A549 (cell line): Measurements from ENCODE around the gene NLK.

Source experiments
- CTCF ChIP-seq: fragments of >200 bp; sonication (Bioruptor Twin); formaldehyde crosslinking; IDR thresholded peaks from 3 replicates; pipeline ENCODE4 v1.5.1; 2016
- MAZ ChIP-seq: fragments of 150-350 bp; IDR thresholded peaks from 2 replicates; pipeline ENCODE4 v1.6.1; 2014; ENCODE audit warnings: antibody characterized with exemption, low read depth, low read length, borderline replicate concordance

DNA sequence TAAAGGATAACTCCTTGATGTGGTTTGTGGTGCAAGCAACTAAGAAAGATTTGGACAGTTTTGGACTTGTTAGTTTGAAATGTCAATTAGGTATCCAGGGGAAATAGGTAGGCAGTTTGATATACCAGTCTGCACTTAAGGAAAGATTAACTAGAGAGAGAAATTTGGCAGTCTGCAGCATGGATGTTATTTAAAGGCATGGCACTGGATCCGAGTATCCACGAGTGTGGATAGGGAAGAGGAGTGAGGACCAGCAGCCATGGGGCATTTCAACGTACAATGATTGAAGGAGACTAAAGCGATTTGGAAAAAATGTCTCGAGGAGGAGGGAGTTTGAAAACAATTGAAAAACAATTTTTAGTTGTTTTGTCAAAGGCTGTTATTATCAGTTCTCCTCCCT, 117.4 kb downstream of the NLK start:
- TF ChIP-seq CTCF (no peak), MAZ (no peak)
